Measurements from ENCODE around the gene SLC43A3. TPM values are rescaled to one million over a fixed set of nuclear protein-coding genes. Genes with fewer than 3 reads are reported as not detected.
A peak's percentile ranks its signal among the peaks of the same experiment; 100 is the strongest.

SLC43A3 gene
- total and polyA plus RNA-seq, 9 of the 15 experiments (the other 6 are each of a cell fraction or from before 2014, with no cell fraction given) = 63.7 to 281 (median 139) TPM

- TF ChIP-seq ZNF395 (CRISPR knock-in tag; IDR thresholded peaks at IDR 0.05) (peak; percentile 80), TCF3 (CRISPR knock-in tag; IDR thresholded peaks at IDR 0.05) (peak; percentile 91), POLR2A (conservative IDR thresholded peaks at IDR 0.05) (peak; percentile 44; the same call in 1 of the 2 replicates), ZNF589 (CRISPR knock-in tag; IDR thresholded peaks at IDR 0.05; ENCODE audit: low read depth) (peak; percentile 22; the same call in 1 of the 2 replicates), ZNF24 (IDR thresholded peaks at IDR 0.05) (no peak), ZC3H11A (IDR thresholded peaks at IDR 0.05; ENCODE audit: low read depth, low read length) (no peak), SMARCB1 (IDR thresholded peaks at IDR 0.05; ENCODE audit: insufficient read length, low read depth) (peak; percentile 26), CBFA2T3 (IDR thresholded peaks at IDR 0.05) (peak; percentile 89), ATF1 (CRISPR knock-in tag; IDR thresholded peaks at IDR 0.05) (no peak), ATF1 (tag; IDR thresholded peaks at IDR 0.05) (peak; percentile 62), CTBP1 (IDR thresholded peaks at IDR 0.05; ENCODE audit: borderline replicate concordance) (peak; percentile 88), TBL1XR1 (IDR thresholded peaks at IDR 0.05; ENCODE audit: low read length in 2 of 2) (peak in 1 of 2 experiments; percentile 45; a peak in 1 of 4 replicates), HDAC3 (IDR thresholded peaks at IDR 0.05; ENCODE audit: borderline replicate concordance, partially characterized antibody) (no peak), RAD51 (IDR thresholded peaks at IDR 0.05; ENCODE audit: borderline replicate concordance, low read depth) (peak; percentile 47; the same call in 1 of the 2 replicates), HSF4 (CRISPR knock-in tag; IDR thresholded peaks at IDR 0.05; ENCODE audit: borderline replicate concordance) (no peak), PHF20 (IDR thresholded peaks at IDR 0.05; ENCODE audit: partially characterized antibody) (no peak), LARP7 (IDR thresholded peaks at IDR 0.05) (no peak), MYNN (IDR thresholded peaks at IDR 0.05) (no peak), MYNN (CRISPR knock-in tag; IDR thresholded peaks at IDR 0.05) (no peak), PHB2 (IDR thresholded peaks at IDR 0.05; ENCODE audit: low read depth) (peak; percentile 50; the same call in 1 of the 2 replicates), TAF15 (IDR thresholded peaks at IDR 0.05; ENCODE audit: low read depth, low read length) (no peak), STAT5A (IDR thresholded peaks at IDR 0.05; ENCODE audit: borderline replicate concordance, low read length) (peak; percentile 78), KLF16 (IDR thresholded peaks at IDR 0.05) (peak; percentile 80), POLR2G (IDR thresholded peaks at IDR 0.05; ENCODE audit: low read depth, low read length) (no peak), ARID3A (IDR thresholded peaks at IDR 0.05; ENCODE audit: borderline replicate concordance, low read depth, low read length) (no peak), ZNF766 (CRISPR knock-in tag; conservative IDR thresholded peaks at IDR 0.05) (no peak), IFI16 (CRISPR knock-in tag; IDR thresholded peaks at IDR 0.05) (no peak), POLR2AphosphoS5 (IDR thresholded peaks at IDR 0.05; ENCODE audit: control insufficient read depth, insufficient read depth, low read depth, low read length) (peak; percentile 60; the same call in 1 of the 2 replicates), CREM (IDR thresholded peaks at IDR 0.05; ENCODE audit: low read depth) (peak; percentile 76)
These were observed 24.5 kb downstream of the SLC43A3 start (continued) for GRCh38 chr11:57402188-57403002.

Measured in K562 (cell line).